ENCODE results near the gene INSC.

The INSC gene

GRCh38 chr11:15233371-15234165 is 118.8 kb downstream of the INSC start:
- POLR2A ChIA-PET = no interaction called here
- H3K4me3 ChIP-seq (ENCODE audit: low read depth, low read length) = no peak overlapping the region
- TF ChIP-seq ZFP37 (tag by site-specific recombination; IDR thresholded peaks at IDR 0.05) = no peak
- no peak for TF ChIP-seq ZNF324 (tag by site-specific recombination; IDR thresholded peaks at IDR 0.05)
- no peak for TF ChIP-seq ZNF571 (tag by site-specific recombination; IDR thresholded peaks at IDR 0.05)
- TF ChIP-seq ZNF433 (tag by site-specific recombination; IDR thresholded peaks at IDR 0.05; ENCODE audit: low read depth) = no peak
- TF ChIP-seq ZBTB44 (tag by site-specific recombination; IDR thresholded peaks at IDR 0.05) = no peak
- no peak for TF ChIP-seq ZNF513 (tag by site-specific recombination; IDR thresholded peaks at IDR 0.05)
- TF ChIP-seq ZBTB8A (tag by site-specific recombination; IDR thresholded peaks at IDR 0.05) = no peak
- no peak for TF ChIP-seq ZNF23 (tag by site-specific recombination; IDR thresholded peaks at IDR 0.05; ENCODE audit: borderline replicate concordance)
- TF ChIP-seq ZNF596 (tag by site-specific recombination; IDR thresholded peaks at IDR 0.05) = no peak
- TF ChIP-seq KLF7 (tag by site-specific recombination; IDR thresholded peaks at IDR 0.05; ENCODE audit: borderline replicate concordance) = no peak
- no peak for TF ChIP-seq ZFHX2 (tag by site-specific recombination; conservative IDR thresholded peaks at IDR 0.05)
- TF ChIP-seq ZNF354C (tag by site-specific recombination; IDR thresholded peaks at IDR 0.05; ENCODE audit: borderline replicate concordance, low read depth) = no peak
- no peak for TF ChIP-seq ZNF211 (tag by site-specific recombination; IDR thresholded peaks at IDR 0.05; ENCODE audit: low read depth)
- no peak for TF ChIP-seq ZNF404 (tag by site-specific recombination; IDR thresholded peaks at IDR 0.05)
- no peak for TF ChIP-seq SCRT1 (tag by site-specific recombination; IDR thresholded peaks at IDR 0.05; ENCODE audit: borderline replicate concordance)
- no peak for TF ChIP-seq BCL6B (tag by site-specific recombination; IDR thresholded peaks at IDR 0.05)
- TF ChIP-seq, protein P1, sequence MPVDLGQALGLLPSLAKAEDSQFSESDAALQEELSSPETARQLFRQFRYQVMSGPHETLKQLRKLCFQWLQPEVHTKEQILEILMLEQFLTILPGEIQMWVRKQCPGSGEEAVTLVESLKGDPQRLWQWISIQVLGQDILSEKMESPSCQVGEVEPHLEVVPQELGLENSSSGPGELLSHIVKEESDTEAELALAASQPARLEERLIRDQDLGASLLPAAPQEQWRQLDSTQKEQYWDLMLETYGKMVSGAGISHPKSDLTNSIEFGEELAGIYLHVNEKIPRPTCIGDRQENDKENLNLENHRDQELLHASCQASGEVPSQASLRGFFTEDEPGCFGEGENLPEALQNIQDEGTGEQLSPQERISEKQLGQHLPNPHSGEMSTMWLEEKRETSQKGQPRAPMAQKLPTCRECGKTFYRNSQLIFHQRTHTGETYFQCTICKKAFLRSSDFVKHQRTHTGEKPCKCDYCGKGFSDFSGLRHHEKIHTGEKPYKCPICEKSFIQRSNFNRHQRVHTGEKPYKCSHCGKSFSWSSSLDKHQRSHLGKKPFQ (tag by site-specific recombination; IDR thresholded peaks at IDR 0.05) = no peak
- TF ChIP-seq OSR2 (tag by site-specific recombination; IDR thresholded peaks at IDR 0.05) = no peak
- TF ChIP-seq ZNF514 (tag by site-specific recombination; IDR thresholded peaks at IDR 0.05) = no peak
- TF ChIP-seq, protein P2, sequence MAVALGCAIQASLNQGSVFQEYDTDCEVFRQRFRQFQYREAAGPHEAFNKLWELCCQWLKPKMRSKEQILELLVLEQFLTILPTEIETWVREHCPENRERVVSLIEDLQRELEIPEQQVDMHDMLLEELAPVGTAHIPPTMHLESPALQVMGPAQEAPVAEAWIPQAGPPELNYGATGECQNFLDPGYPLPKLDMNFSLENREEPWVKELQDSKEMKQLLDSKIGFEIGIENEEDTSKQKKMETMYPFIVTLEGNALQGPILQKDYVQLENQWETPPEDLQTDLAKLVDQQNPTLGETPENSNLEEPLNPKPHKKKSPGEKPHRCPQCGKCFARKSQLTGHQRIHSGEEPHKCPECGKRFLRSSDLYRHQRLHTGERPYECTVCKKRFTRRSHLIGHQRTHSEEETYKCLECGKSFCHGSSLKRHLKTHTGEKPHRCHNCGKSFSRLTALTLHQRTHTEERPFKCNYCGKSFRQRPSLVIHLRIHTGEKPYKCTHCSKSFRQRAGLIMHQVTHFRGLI (tag by site-specific recombination; IDR thresholded peaks at IDR 0.05) = no peak
- CTCF ChIA-PET = interaction anchor here (0.7 to 1.5 kb wide), 3 partner anchors 23 to 44 kb away, joined by 3 read pairs; no protein-coding TSS in a partner anchor
- no peaks in the 10 kb centered on the region for H3K36me3 ChIP-seq (ENCODE audit: control insufficient read depth in 2 of 2, insufficient read depth in 1 of 2, low read length in 2 of 2)
- H3K27ac ChIP-seq (ENCODE audit: extremely low read depth, low read depth, low read length) = no peak overlapping the region
- no peaks in the 10 kb centered on the region for H3K4me1 ChIP-seq (ENCODE audit: control insufficient read depth, insufficient read depth, low read length)
- no peaks in the 10 kb centered on the region for H3K9me3 ChIP-seq (ENCODE audit: control insufficient read depth, insufficient read depth, low read depth, low read length)

Data from HEK293 (cell line).